ENCODE results near the gene COPA. TPM values are rescaled to one million over a fixed set of nuclear protein-coding genes. Genes with fewer than 3 reads are reported as not detected.

COPA gene
- polyA plus RNA-seq, 3 donors, result 76.7 to 199 (median 195) TPM

DNA sequence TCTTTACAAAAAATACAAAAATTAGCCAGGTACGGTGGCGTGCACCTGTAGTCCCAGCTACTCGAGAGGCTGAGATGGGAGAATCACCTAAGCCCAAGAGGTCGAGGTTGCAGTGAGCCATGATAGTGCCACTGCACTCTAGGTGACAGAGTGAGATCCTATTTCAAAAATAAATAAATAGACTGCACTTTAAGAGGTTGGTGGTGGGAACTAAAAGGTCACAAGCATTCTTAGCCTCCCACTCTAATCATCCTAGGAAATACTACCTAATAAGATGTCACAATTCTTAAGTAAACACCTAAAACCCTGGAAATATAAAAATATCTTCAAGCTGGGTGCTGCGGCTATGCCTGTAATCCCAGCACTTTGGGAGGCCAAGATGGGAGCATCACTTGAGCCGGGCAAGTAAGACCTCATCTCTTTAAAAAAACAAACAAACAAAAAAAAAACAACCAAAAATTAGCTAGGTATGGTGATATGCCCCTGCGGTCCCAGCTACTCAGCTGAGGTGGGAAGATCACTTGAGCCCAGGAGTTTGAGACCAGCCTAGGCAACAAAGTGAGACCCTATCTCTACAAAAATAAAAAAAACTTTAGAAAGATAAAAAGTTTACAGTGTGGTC is 84.8 kb downstream of the COPA start:
- Histone ChIP-seq H3K4me3 (replicated peaks in 1 of 3; ENCODE audit: low read depth in 2 of 3, low read length in 3 of 3) (no peak overlapping the region), H3K4me2 (replicated peaks; ENCODE audit: extremely low read depth, low read length, poor library complexity, severe bottlenecking) (no peak overlapping the region), H3K27me3 (ENCODE audit: control insufficient read depth in 2 of 2, insufficient read depth in 2 of 2, low read length in 2 of 2) (no peaks in the 10 kb centered on the region), H3K9me3 (replicated peaks in 1 of 2; ENCODE audit: control insufficient read depth in 1 of 2, insufficient read depth in 1 of 2, low read length in 2 of 2) (no peaks in the 10 kb centered on the region), H3K36me3 (replicated peaks in 1 of 2; ENCODE audit: control insufficient read depth in 1 of 2, insufficient read depth in 2 of 2, low read length in 2 of 2) (peaks cover 8 to 36% of the 10 kb centered on the region in 2 donors), H3K27ac (ENCODE audit: low read depth in 1 of 2, low read length in 2 of 2) (no peak overlapping the region), H4K20me1 (ENCODE audit: insufficient read depth, low read length) (peaks cover 6% of the 10 kb centered on the region), H3K79me2 (ENCODE audit: insufficient read depth, low read length) (peaks cover 63% of the 10 kb centered on the region), H3K4me1 (ENCODE audit: control insufficient read depth in 1 of 2, insufficient read depth in 2 of 2, low read length in 2 of 2) (peaks cover 21 to 22% of the 10 kb centered on the region in 2 donors), H3K9ac (ENCODE audit: insufficient read depth, low read length, poor library complexity, severe bottlenecking) (no peak overlapping the region), H2AFZ (ENCODE audit: insufficient read depth, low read depth, low read length, poor library complexity, severe bottlenecking) (no peak overlapping the region)
- WGBS (ENCODE audit: insufficient coverage), result 98% methylated on average over 6 of the region's 7 CpGs
- H3K36me3 Mint-ChIP-seq, result peaks cover 17 to 44% of the 10 kb centered on the region in 2 donors
- intact Hi-C loops (cut with micrococcal nuclease), result loop anchor here in 1 of 2 donors (10.0 kb wide), 1 partner anchor 153 kb away; no protein-coding TSS in a partner anchor
- H3K27me3 Mint-ChIP-seq (ENCODE audit: low read depth in 3 of 3), result peaks cover 0 to 1% (median 0%) of the 10 kb centered on the region in 3 donors
- no peak overlapping the region for H3K27ac Mint-ChIP-seq
- TF ChIP-seq, protein P1, sequence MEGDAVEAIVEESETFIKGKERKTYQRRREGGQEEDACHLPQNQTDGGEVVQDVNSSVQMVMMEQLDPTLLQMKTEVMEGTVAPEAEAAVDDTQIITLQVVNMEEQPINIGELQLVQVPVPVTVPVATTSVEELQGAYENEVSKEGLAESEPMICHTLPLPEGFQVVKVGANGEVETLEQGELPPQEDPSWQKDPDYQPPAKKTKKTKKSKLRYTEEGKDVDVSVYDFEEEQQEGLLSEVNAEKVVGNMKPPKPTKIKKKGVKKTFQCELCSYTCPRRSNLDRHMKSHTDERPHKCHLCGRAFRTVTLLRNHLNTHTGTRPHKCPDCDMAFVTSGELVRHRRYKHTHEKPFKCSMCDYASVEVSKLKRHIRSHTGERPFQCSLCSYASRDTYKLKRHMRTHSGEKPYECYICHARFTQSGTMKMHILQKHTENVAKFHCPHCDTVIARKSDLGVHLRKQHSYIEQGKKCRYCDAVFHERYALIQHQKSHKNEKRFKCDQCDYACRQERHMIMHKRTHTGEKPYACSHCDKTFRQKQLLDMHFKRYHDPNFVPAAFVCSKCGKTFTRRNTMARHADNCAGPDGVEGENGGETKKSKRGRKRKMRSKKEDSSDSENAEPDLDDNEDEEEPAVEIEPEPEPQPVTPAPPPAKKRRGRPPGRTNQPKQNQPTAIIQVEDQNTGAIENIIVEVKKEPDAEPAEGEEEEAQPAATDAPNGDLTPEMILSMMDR (IDR thresholded peaks at IDR 0.05), result no peak
- H3K4me3 Mint-ChIP-seq, result no peak overlapping the region
- no peaks in the 10 kb centered on the region for H3K9me3 Mint-ChIP-seq
- DNase-seq, result no peak
- H3K4me1 Mint-ChIP-seq, result peaks cover 28% of the 10 kb centered on the region

DNA sequence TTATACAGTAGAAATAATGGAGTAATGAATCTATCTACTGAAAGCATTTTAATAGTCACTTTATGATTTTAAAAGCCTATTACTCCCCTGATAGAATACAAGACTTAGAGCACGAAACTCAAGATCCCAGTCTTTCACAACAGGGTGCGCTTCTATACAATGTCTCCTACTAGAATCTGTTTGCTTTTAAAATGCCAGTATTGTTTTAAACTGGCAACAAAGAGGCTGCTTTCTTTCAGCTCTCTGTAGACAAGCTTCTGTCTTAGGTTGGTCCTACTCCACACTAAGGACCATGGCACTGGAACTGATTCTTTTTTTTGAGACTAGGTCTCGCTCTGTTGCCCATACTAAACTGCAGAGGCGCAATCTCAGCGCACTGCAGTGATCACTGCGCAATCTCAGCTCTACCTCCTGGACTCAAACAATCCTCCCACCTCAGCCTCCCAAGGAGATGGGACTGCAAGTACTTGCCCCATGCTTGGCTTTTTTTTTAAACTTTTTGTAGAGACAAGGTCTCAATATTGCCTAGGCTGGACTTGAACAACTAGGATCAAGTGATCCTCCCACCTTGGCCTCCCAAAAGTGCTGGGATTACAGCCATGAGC is 85.5 kb downstream of the COPA start:
- TF ChIP-seq, protein P1 (IDR thresholded peaks at IDR 0.05), result no peak
- Histone ChIP-seq H3K36me3 (replicated peaks in 1 of 2; ENCODE audit: control insufficient read depth in 1 of 2, insufficient read depth in 2 of 2, low read length in 2 of 2) (peaks cover 8 to 36% of the 10 kb centered on the region in 2 donors), H3K79me2 (ENCODE audit: insufficient read depth, low read length) (peaks cover 63% of the 10 kb centered on the region), H3K9me3 (replicated peaks in 1 of 2; ENCODE audit: control insufficient read depth in 1 of 2, insufficient read depth in 1 of 2, low read length in 2 of 2) (no peaks in the 10 kb centered on the region), H3K4me3 (replicated peaks in 1 of 3; ENCODE audit: low read depth in 2 of 3, low read length in 3 of 3) (no peak overlapping the region), H3K9ac (ENCODE audit: insufficient read depth, low read length, poor library complexity, severe bottlenecking) (no peak overlapping the region), H3K27me3 (ENCODE audit: control insufficient read depth in 2 of 2, insufficient read depth in 2 of 2, low read length in 2 of 2) (no peaks in the 10 kb centered on the region), H2AFZ (ENCODE audit: insufficient read depth, low read depth, low read length, poor library complexity, severe bottlenecking) (no peak overlapping the region), H3K27ac (ENCODE audit: low read depth in 1 of 2, low read length in 2 of 2) (no peak overlapping the region), H3K4me1 (ENCODE audit: control insufficient read depth in 1 of 2, insufficient read depth in 2 of 2, low read length in 2 of 2) (peaks cover 15 to 17% of the 10 kb centered on the region in 2 donors), H3K4me2 (replicated peaks; ENCODE audit: extremely low read depth, low read length, poor library complexity, severe bottlenecking) (no peak overlapping the region), H4K20me1 (ENCODE audit: insufficient read depth, low read length) (peaks cover 6% of the 10 kb centered on the region)
- H3K36me3 Mint-ChIP-seq, result peaks cover 22 to 47% of the 10 kb centered on the region in 2 donors
- WGBS (ENCODE audit: insufficient coverage), result 100% methylated on average over 1 of the region's 6 CpGs
- H3K27me3 Mint-ChIP-seq (ENCODE audit: low read depth in 3 of 3), result no peaks in the 10 kb centered on the region
- intact Hi-C loops (cut with micrococcal nuclease), result loop anchor here in 1 of 2 donors (10.0 kb wide), 1 partner anchor 153 kb away; no protein-coding TSS in a partner anchor
- no peaks in the 10 kb centered on the region for H3K9me3 Mint-ChIP-seq
- H3K27ac Mint-ChIP-seq, result peak overlapping the region in 4 of 7 donors; percentile 43 to 69 (median 53)
- no peak for DNase-seq
- H3K4me3 Mint-ChIP-seq, result no peak overlapping the region
- peaks cover 24% of the 10 kb centered on the region for H3K4me1 Mint-ChIP-seq
